SHP77 (cell line): Measurements from ENCODE around the gene MC1R.
A peak's percentile ranks its signal among the peaks of the same experiment; 100 is the strongest.
"Not testable (repeated sequence)": the region's sequence is repeated elsewhere in the genome, so short reads cannot be mapped to it uniquely, and the experiment has no call there.

Source experiments
- DNase-seq, 2 experiments: peaks; one replicate each; lab custom pipeline; 2025; lab: John Stamatoyannopoulos, UW

MC1R gene

GRCh38 chr16:89914642-89915285, 3.9 kb upstream of the MC1R start:
- DNase-seq, result not testable (repeated sequence)

GRCh38 chr16:89915303-89916232, 3.1 kb upstream of the MC1R start:
- no peak for DNase-seq

GRCh38 chr16:89917773-89918452, 749 bp upstream of the MC1R start:
- DNase-seq, result peak; percentile 92 to 96

- no peak for DNase-seq
Measured at GRCh38 chr16:89919535-89920406, 1.1 kb downstream of the MC1R start.

GRCh38 chr16:89920723-89921122, 2.1 kb downstream of the MC1R start:
- no peak for DNase-seq

- peak; percentile 50 to 79 for DNase-seq
Measured at GRCh38 chr16:89921131-89921701, 2.6 kb downstream of the MC1R start.

GRCh38 chr16:89921702-89922476, 3.2 kb downstream of the MC1R start:
- peak; percentile 75 to 84 for DNase-seq

- DNase-seq, result peak; percentile 74 to 85
Measured at GRCh38 chr16:89922477-89922883, 3.8 kb downstream of the MC1R start.

- DNase-seq, result peak; percentile 75 to 85
Measured at GRCh38 chr16:89922884-89923639, 4.4 kb downstream of the MC1R start, which contains the start of gene TUBB3. TSS of gene TUBB3 (plus strand) at chr16:89923342. CDS start at chr16:89923402, 60 bp downstream.

- DNase-seq, result peak; percentile 29 to 32
Measured at GRCh38 chr16:89923640-89924296, 5.1 kb downstream of the MC1R start.

GRCh38 chr16:89924297-89924924, 5.7 kb downstream of the MC1R start:
- DNase-seq, result peak; percentile 42 to 65

GRCh38 chr16:89924925-89925307, 6.3 kb downstream of the MC1R start:
- peak in 1 of 2 experiments; percentile 62 for DNase-seq

GRCh38 chr16:89925596-89926079, 7.0 kb downstream of the MC1R start:
- DNase-seq, result peak in 1 of 2 experiments; percentile 31

- no peak for DNase-seq
Measured at GRCh38 chr16:89931305-89931896, 12.7 kb downstream of the MC1R start.

GRCh38 chr16:89931964-89932363, 13.3 kb downstream of the MC1R start:
- DNase-seq, result no peak

GRCh38 chr16:89934019-89934418, 15.4 kb downstream of the MC1R start:
- not testable (repeated sequence) for DNase-seq

GRCh38 chr16:89934611-89935553, 16.2 kb downstream of the MC1R start:
- DNase-seq, result no peak
